H9 (cell line): Measurements from ENCODE around the gene EPB41L4B. TPM values are rescaled to one million over a fixed set of nuclear protein-coding genes. Genes with fewer than 3 reads are reported as not detected.

Source experiments
- DNase-seq: peaks from one replicate; pipeline ENCODE4 v3.0.0-alpha.2; 2017
- H2AFZ ChIP-seq: one replicate; pipeline ENCODE4 v1.6.1; 2013; ENCODE audit warnings: mild to moderate bottlenecking, low read length, control low read depth, moderate library complexity
- H2AK5ac ChIP-seq: 2 replicates; pipeline ENCODE4 v1.6.1; 2013; ENCODE audit warnings: low read length, control low read depth, mixed read lengths; ENCODE audit not compliant: insufficient read length
- H2BK120ac ChIP-seq: one replicate; pipeline ENCODE4 v1.6.1; 2013; ENCODE audit warnings: low read depth, mild to moderate bottlenecking, low read length, control low read depth, inconsistent platforms; ENCODE audit not compliant: poor library complexity, severe bottlenecking
- H2BK12ac ChIP-seq: 2 replicates; pipeline ENCODE4 v1.6.1; 2013; ENCODE audit warnings: low read length, control low read depth, mixed read lengths, low read depth; ENCODE audit not compliant: insufficient read length
- H2BK15ac ChIP-seq: 2 replicates; pipeline ENCODE4 v1.6.1; 2013; ENCODE audit warnings: low read depth, low read length, control low read depth
- H2BK20ac ChIP-seq: one replicate; pipeline ENCODE4 v1.6.1; 2013; ENCODE audit warnings: low read depth, mild to moderate bottlenecking, low read length, control low read depth, inconsistent platforms; ENCODE audit not compliant: poor library complexity, severe bottlenecking
- H2BK5ac ChIP-seq: 2 replicates; pipeline ENCODE4 v1.6.1; 2013; ENCODE audit warnings: low read length, control low read depth, mixed read lengths; ENCODE audit not compliant: insufficient read length
- H3K14ac ChIP-seq: 2 replicates; pipeline ENCODE4 v1.6.1; 2013; ENCODE audit warnings: low read length, control low read depth; ENCODE audit not compliant: insufficient read depth
- H3K18ac ChIP-seq: 2 replicates; pipeline ENCODE4 v1.6.1; 2013; ENCODE audit warnings: low read depth, mild to moderate bottlenecking, mixed read lengths, low read length, control low read depth; ENCODE audit not compliant: insufficient read length
- H3K23ac ChIP-seq: 2 replicates; pipeline ENCODE4 v1.6.1; 2013; ENCODE audit warnings: low read length, control low read depth, mixed read lengths, low read depth; ENCODE audit not compliant: insufficient read length
- H3K23me2 ChIP-seq: 2 replicates; pipeline ENCODE4 v1.6.1; 2013; ENCODE audit warnings: low read depth, mild to moderate bottlenecking, mixed read lengths, low read length, control low read depth; ENCODE audit not compliant: insufficient read length, poor library complexity, severe bottlenecking
- H3K27ac ChIP-seq: 2 replicates; pipeline ENCODE4 v1.5.1; 2013; ENCODE audit warnings: low read length, control low read depth, mixed read lengths, low read depth; ENCODE audit not compliant: insufficient read length
- H3K27me3 ChIP-seq: 2 replicates; pipeline ENCODE4 v1.6.1; 2013; ENCODE audit warnings: low read length, control low read depth, inconsistent platforms; ENCODE audit not compliant: insufficient read depth
- H3K4ac ChIP-seq: 2 replicates; pipeline ENCODE4 v1.6.1; 2013; ENCODE audit warnings: low read depth, mild to moderate bottlenecking, control low read depth, inconsistent platforms, low read length, moderate library complexity
- H3K4me1 ChIP-seq: 2 replicates; pipeline ENCODE4 v1.6.1; 2013; ENCODE audit warnings: low read length, control low read depth, inconsistent platforms; ENCODE audit not compliant: insufficient read depth
- H3K4me2 ChIP-seq: 2 replicates; pipeline ENCODE4 v1.6.1; 2013; ENCODE audit warnings: low read length, control low read depth, mixed read lengths; ENCODE audit not compliant: insufficient read length, insufficient read depth
- H3K56ac ChIP-seq: 2 replicates; pipeline ENCODE4 v1.6.1; 2013; ENCODE audit warnings: low read depth, mild to moderate bottlenecking, mixed read lengths, low read length, control low read depth; ENCODE audit not compliant: insufficient read length
- H3K79me1 ChIP-seq: 2 replicates; pipeline ENCODE4 v1.6.1; 2013; ENCODE audit warnings: low read depth, mild to moderate bottlenecking, moderate library complexity, low read length, control low read depth, inconsistent platforms; ENCODE audit not compliant: insufficient read depth, poor library complexity, severe bottlenecking
- H3K79me2 ChIP-seq: 2 replicates; pipeline ENCODE4 v1.6.1; 2013; ENCODE audit warnings: low read length, control low read depth, inconsistent platforms; ENCODE audit not compliant: insufficient read depth
- H3K9ac ChIP-seq: 2 replicates; pipeline ENCODE4 v1.6.1; 2013; ENCODE audit warnings: low read length, control low read depth, mixed read lengths; ENCODE audit not compliant: insufficient read length; ENCODE audit errors: extremely low read depth
- H3K9me3 ChIP-seq: one replicate; pipeline ENCODE4 v1.6.1; 2013; ENCODE audit warnings: low read depth, low read length, inconsistent platforms; ENCODE audit not compliant: control insufficient read depth
- H3T11ph ChIP-seq: one replicate; pipeline ENCODE4 v1.6.1; 2013; ENCODE audit warnings: mild to moderate bottlenecking, low read length, control low read depth, inconsistent platforms
- H4K20me1 ChIP-seq: one replicate; pipeline ENCODE4 v1.6.1; 2013; ENCODE audit not compliant: control insufficient read depth, insufficient read length, insufficient read depth
- H4K5ac ChIP-seq: 2 replicates; pipeline ENCODE4 v1.6.1; 2013; ENCODE audit warnings: low read depth, mild to moderate bottlenecking, mixed read lengths, low read length, control low read depth; ENCODE audit not compliant: insufficient read length
- H4K8ac ChIP-seq: replicated peaks from 2 replicates; pipeline ENCODE4 v1.6.1; 2013; ENCODE audit warnings: low read length, control low read depth, mixed read lengths, low read depth; ENCODE audit not compliant: insufficient read length
- H4K91ac ChIP-seq: 2 replicates; pipeline ENCODE4 v1.6.1; 2013; ENCODE audit warnings: low read depth, mild to moderate bottlenecking, moderate library complexity, mixed read lengths, low read length, control low read depth; ENCODE audit not compliant: insufficient read length
- H3K27ac Mint-ChIP-seq, 3 experiments: 2 replicates in 2 of 3; 3 replicates in 1 of 3; pipeline ENCODE4 v1.8.0; 2020 to 2021; ENCODE audit warnings: mixed read lengths in 3 of 3, mild to moderate bottlenecking in 1 of 3, moderate library complexity in 1 of 3
- H3K27me3 Mint-ChIP-seq: 2 replicates; pipeline ENCODE4 v1.8.0; 2021; ENCODE audit warnings: low read depth, mild to moderate bottlenecking, moderate library complexity, mixed read lengths
- H3K36me3 Mint-ChIP-seq, 3 experiments: 2 replicates in 2 of 3; 3 replicates in 1 of 3; pipeline ENCODE4 v1.8.0; 2020 to 2021; ENCODE audit warnings: low read depth in 3 of 3, mixed read lengths in 3 of 3; ENCODE audit not compliant: insufficient read depth in 1 of 3
- H3K4me1 Mint-ChIP-seq, 2 experiments: 2 replicates each; pipeline ENCODE4 v1.8.0; 2020; ENCODE audit warnings: mixed read lengths in 2 of 2
- H3K4me3 Mint-ChIP-seq, 2 experiments: 2 replicates in 1 of 2; 3 replicates in 1 of 2; pipeline ENCODE4 v1.8.0; 2020 to 2021; ENCODE audit warnings: mild to moderate bottlenecking in 2 of 2, mixed read lengths in 2 of 2, moderate library complexity in 1 of 2
- H3K9me3 Mint-ChIP-seq, 2 experiments: 2 replicates in 1 of 2; 3 replicates in 1 of 2; pipeline ENCODE4 v1.8.0; 2020; ENCODE audit warnings: mild to moderate bottlenecking in 2 of 2, mixed read lengths in 2 of 2, moderate library complexity in 1 of 2
- WGBS: extraction: QIAGEN DNeasy Blood & Tissue Kit; methylation state at CpG from one replicate; pipeline ENCODE4 v1.1.7; 2013; ENCODE audit warnings: missing lambda C conversion rate, low lambda C conversion rate, mixed read lengths; ENCODE audit not compliant: insufficient read length; ENCODE audit errors: extremely low coverage; 5-methylcytosine and 5-hydroxymethylcytosine counted together
- total RNA-seq: library from RNA; stranded (reverse); gene quantifications from 2 replicates; pipeline ENCODE4 v1.2.1, GENCODE V29; 2021
- TF ChIP-seq, protein P1 (sequence below): fragments of 200-600 bp; sonication (generic); conservative IDR thresholded peaks from 3 replicates; pipeline ENCODE4 v1.8.0; 2021; ENCODE audit warnings: antibody characterized with exemption, mild to moderate bottlenecking

EPB41L4B gene
- total RNA-seq, 1 experiment from 2014 or later = 18.9 TPM

DNA sequence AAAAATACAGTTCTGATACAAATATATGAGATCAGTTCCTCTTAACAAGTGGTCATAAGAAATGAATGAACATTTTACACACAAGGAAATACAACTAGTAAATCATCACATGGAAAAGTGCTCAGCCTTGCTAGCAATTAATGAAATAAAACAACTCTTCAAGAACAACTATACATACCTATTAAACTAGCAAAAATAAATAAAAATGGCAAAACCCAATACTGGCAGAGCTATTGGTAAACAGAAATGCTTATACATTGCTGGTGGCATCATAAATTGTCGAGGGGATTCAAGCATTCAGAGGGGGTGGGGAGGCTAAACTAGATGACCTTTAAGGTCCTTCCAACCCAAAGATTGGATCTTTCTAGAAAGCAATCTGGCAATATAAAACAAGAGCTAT, 147.9 kb downstream of the EPB41L4B start:
- no peak overlapping the region for H4K91ac ChIP-seq
- H3K4me3 Mint-ChIP-seq = no peak overlapping the region
- no peak overlapping the region for H3K23ac ChIP-seq
- TF ChIP-seq, protein P1, sequence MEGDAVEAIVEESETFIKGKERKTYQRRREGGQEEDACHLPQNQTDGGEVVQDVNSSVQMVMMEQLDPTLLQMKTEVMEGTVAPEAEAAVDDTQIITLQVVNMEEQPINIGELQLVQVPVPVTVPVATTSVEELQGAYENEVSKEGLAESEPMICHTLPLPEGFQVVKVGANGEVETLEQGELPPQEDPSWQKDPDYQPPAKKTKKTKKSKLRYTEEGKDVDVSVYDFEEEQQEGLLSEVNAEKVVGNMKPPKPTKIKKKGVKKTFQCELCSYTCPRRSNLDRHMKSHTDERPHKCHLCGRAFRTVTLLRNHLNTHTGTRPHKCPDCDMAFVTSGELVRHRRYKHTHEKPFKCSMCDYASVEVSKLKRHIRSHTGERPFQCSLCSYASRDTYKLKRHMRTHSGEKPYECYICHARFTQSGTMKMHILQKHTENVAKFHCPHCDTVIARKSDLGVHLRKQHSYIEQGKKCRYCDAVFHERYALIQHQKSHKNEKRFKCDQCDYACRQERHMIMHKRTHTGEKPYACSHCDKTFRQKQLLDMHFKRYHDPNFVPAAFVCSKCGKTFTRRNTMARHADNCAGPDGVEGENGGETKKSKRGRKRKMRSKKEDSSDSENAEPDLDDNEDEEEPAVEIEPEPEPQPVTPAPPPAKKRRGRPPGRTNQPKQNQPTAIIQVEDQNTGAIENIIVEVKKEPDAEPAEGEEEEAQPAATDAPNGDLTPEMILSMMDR = no peak
- no peaks in the 10 kb centered on the region for H3K23me2 ChIP-seq
- no peak overlapping the region for H3T11ph ChIP-seq
- no peaks in the 10 kb centered on the region for H3K79me2 ChIP-seq
- no peak overlapping the region for H3K4ac ChIP-seq
- H2AFZ ChIP-seq = no peak overlapping the region
- H3K9me3 Mint-ChIP-seq = no peaks in the 10 kb centered on the region
- no peak overlapping the region for H3K14ac ChIP-seq
- no peaks in the 10 kb centered on the region for H3K4me1 ChIP-seq
- no peak overlapping the region for H2BK120ac ChIP-seq
- no peak overlapping the region for H4K5ac ChIP-seq
- no peak overlapping the region for H2BK5ac ChIP-seq
- no peak for DNase-seq
- H3K27ac ChIP-seq = no peak overlapping the region
- no peak overlapping the region for H3K56ac ChIP-seq
- no peak overlapping the region for H2BK20ac ChIP-seq
- H3K36me3 Mint-ChIP-seq = no peaks in the 10 kb centered on the region
- no peak overlapping the region for H3K9ac ChIP-seq
- no peaks in the 10 kb centered on the region for H3K9me3 ChIP-seq
- no peak overlapping the region; a peak in 1 of 7 replicates for H3K27ac Mint-ChIP-seq
- peaks cover 14% of the 10 kb centered on the region for H3K27me3 Mint-ChIP-seq
- H2BK15ac ChIP-seq = no peak overlapping the region
- WGBS = no CpG with 5 or more reads among the region's 1 CpG
- H3K79me1 ChIP-seq = no peaks in the 10 kb centered on the region
- no peaks in the 10 kb centered on the region for H4K20me1 ChIP-seq
- no peaks in the 10 kb centered on the region; the same call in 1 of the 2 replicates for H3K27me3 ChIP-seq
- no peak overlapping the region for H2AK5ac ChIP-seq
- H3K4me2 ChIP-seq = no peak overlapping the region
- no peak overlapping the region for H4K8ac ChIP-seq
- 0 out of 4 replicates have a peak, but pooled peaks cover 0 to 2% of the 10 kb centered on the region in 2 experiments for H3K4me1 Mint-ChIP-seq
- H2BK12ac ChIP-seq = no peak overlapping the region
- H3K18ac ChIP-seq = no peak overlapping the region
